ENCODE data around the gene FBLN1.

Gene FBLN1

DNA sequence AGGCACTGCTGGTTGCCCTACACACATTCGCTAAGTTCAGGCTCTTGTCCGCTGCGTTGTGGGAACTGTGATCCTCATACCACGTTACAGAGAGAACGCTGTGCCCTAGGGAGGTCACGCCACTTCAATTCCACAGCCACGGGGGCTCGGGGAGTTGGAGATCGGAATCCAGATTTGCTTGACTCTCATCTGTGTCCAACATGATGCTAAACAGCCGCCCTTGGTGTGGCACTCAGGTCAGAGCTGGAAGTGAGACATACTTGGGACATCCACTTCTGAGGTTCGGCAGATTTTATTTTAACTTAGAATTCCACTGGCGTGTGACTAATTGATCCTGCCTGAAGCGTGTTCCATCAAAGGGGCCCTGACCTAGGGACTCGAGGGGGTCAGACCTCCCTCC, 47.5 kb upstream of the FBLN1 start:
- H3K9ac ChIP-seq (ENCODE audit: low read length) = no peak overlapping the region
- no peak overlapping the region for H4K91ac ChIP-seq (ENCODE audit: low read length)
- no peak overlapping the region for H2BK120ac ChIP-seq (ENCODE audit: low read depth, low read length)
- DNase-seq = no peak
- H2AFZ ChIP-seq (ENCODE audit: low read depth, low read length) = no peak overlapping the region
- no peaks in the 10 kb centered on the region for H3K9me3 ChIP-seq (ENCODE audit: control insufficient read depth, low read length)
- no peaks in the 10 kb centered on the region for H3K36me3 ChIP-seq (ENCODE audit: control insufficient read depth in 1 of 2, insufficient read depth in 2 of 2, low read depth in 1 of 2, low read length in 2 of 2)
- no peak overlapping the region for H3K27ac ChIP-seq (ENCODE audit: low read length, poor library complexity, severe bottlenecking)
- no peak overlapping the region for H2BK12ac ChIP-seq (ENCODE audit: low read length in 2 of 2)
- H3K4ac ChIP-seq (ENCODE audit: low read depth in 1 of 2, low read length in 2 of 2) = no peak overlapping the region
- H3K18ac ChIP-seq (ENCODE audit: low read depth in 1 of 2, low read length in 2 of 2) = no peak overlapping the region
- 48% methylated on average over 14 of the region's 14 CpGs for WGBS
- no peak overlapping the region for H2BK5ac ChIP-seq (ENCODE audit: low read depth, low read length, poor library complexity, severe bottlenecking)
- no peak overlapping the region for H3K23ac ChIP-seq (ENCODE audit: low read length in 2 of 2)
- H3K14ac ChIP-seq (ENCODE audit: low read length in 2 of 2) = no peak overlapping the region
- no peaks in the 10 kb centered on the region for H3K79me1 ChIP-seq (replicated peaks; ENCODE audit: low read length, poor library complexity, severe bottlenecking)
- H2BK15ac ChIP-seq (ENCODE audit: low read depth, poor library complexity, severe bottlenecking) = no peak overlapping the region
- peak overlapping the region; percentile 7 for H4K8ac ChIP-seq (ENCODE audit: low read length)
- no peak overlapping the region for H2AK5ac ChIP-seq (ENCODE audit: low read length, severe bottlenecking)
- no peak overlapping the region for H3K4me3 ChIP-seq (ENCODE audit: insufficient read depth in 1 of 2, low read depth in 1 of 2, low read length in 2 of 2)
- peaks cover 10% of the 10 kb centered on the region for H3K4me1 ChIP-seq (ENCODE audit: control insufficient read depth, insufficient read depth, low read depth, low read length)
- H3K27me3 ChIP-seq (ENCODE audit: control insufficient read depth in 1 of 2, insufficient read depth in 1 of 2, low read length in 2 of 2) = no peaks in the 10 kb centered on the region
- H3K4me2 ChIP-seq (ENCODE audit: low read length, poor library complexity, severe bottlenecking) = no peak overlapping the region

- Histone ChIP-seq H2BK12ac (ENCODE audit: low read length in 2 of 2) (no peak overlapping the region), H3K4me2 (ENCODE audit: low read length, poor library complexity, severe bottlenecking) (no peak overlapping the region), H2BK5ac (ENCODE audit: low read depth, low read length, poor library complexity, severe bottlenecking) (no peak overlapping the region), H3K79me1 (replicated peaks; ENCODE audit: low read length, poor library complexity, severe bottlenecking) (no peaks in the 10 kb centered on the region), H2AK5ac (ENCODE audit: low read length, severe bottlenecking) (no peak overlapping the region), H2BK15ac (ENCODE audit: low read depth, poor library complexity, severe bottlenecking) (no peak overlapping the region), H3K36me3 (ENCODE audit: control insufficient read depth in 1 of 2, insufficient read depth in 2 of 2, low read depth in 1 of 2, low read length in 2 of 2) (no peaks in the 10 kb centered on the region), H2BK120ac (ENCODE audit: low read depth, low read length) (no peak overlapping the region), H3K4ac (ENCODE audit: low read depth in 1 of 2, low read length in 2 of 2) (no peak overlapping the region), H3K4me3 (ENCODE audit: insufficient read depth in 1 of 2, low read depth in 1 of 2, low read length in 2 of 2) (no peak overlapping the region), H3K27ac (ENCODE audit: low read length, poor library complexity, severe bottlenecking) (no peak overlapping the region), H4K8ac (ENCODE audit: low read length) (no peak overlapping the region), H3K23ac (ENCODE audit: low read length in 2 of 2) (no peak overlapping the region), H3K9me3 (ENCODE audit: control insufficient read depth, low read length) (no peaks in the 10 kb centered on the region), H3K4me1 (ENCODE audit: control insufficient read depth, insufficient read depth, low read depth, low read length) (peaks cover 11% of the 10 kb centered on the region), H2AFZ (ENCODE audit: low read depth, low read length) (no peak overlapping the region), H3K27me3 (ENCODE audit: control insufficient read depth in 1 of 2, insufficient read depth in 1 of 2, low read length in 2 of 2) (no peaks in the 10 kb centered on the region), H4K91ac (ENCODE audit: low read length) (no peak overlapping the region), H3K18ac (ENCODE audit: low read depth in 1 of 2, low read length in 2 of 2) (no peak overlapping the region), H3K14ac (ENCODE audit: low read length in 2 of 2) (no peak overlapping the region), H3K9ac (ENCODE audit: low read length) (no peak overlapping the region)
- 83% methylated on average over 2 of the region's 4 CpGs for WGBS
- no peak for DNase-seq
Measured at GRCh38 chr22:45455621-45456020, 47.1 kb upstream of the FBLN1 start.

- Histone ChIP-seq H3K14ac (ENCODE audit: low read length in 2 of 2) (no peak overlapping the region), H3K23ac (ENCODE audit: low read length in 2 of 2) (no peak overlapping the region), H4K8ac (ENCODE audit: low read length) (no peak overlapping the region), H2BK5ac (ENCODE audit: low read depth, low read length, poor library complexity, severe bottlenecking) (no peak overlapping the region), H3K79me1 (replicated peaks; ENCODE audit: low read length, poor library complexity, severe bottlenecking) (no peaks in the 10 kb centered on the region), H2BK120ac (ENCODE audit: low read depth, low read length) (no peak overlapping the region), H3K4ac (ENCODE audit: low read depth in 1 of 2, low read length in 2 of 2) (no peak overlapping the region), H3K9ac (ENCODE audit: low read length) (no peak overlapping the region), H3K9me3 (ENCODE audit: control insufficient read depth, low read length) (no peaks in the 10 kb centered on the region), H4K91ac (ENCODE audit: low read length) (no peak overlapping the region), H2BK12ac (ENCODE audit: low read length in 2 of 2) (no peak overlapping the region), H2BK15ac (ENCODE audit: low read depth, poor library complexity, severe bottlenecking) (no peak overlapping the region), H3K36me3 (ENCODE audit: control insufficient read depth in 1 of 2, insufficient read depth in 2 of 2, low read depth in 1 of 2, low read length in 2 of 2) (no peaks in the 10 kb centered on the region), H3K27ac (ENCODE audit: low read length, poor library complexity, severe bottlenecking) (no peak overlapping the region), H3K4me3 (ENCODE audit: insufficient read depth in 1 of 2, low read depth in 1 of 2, low read length in 2 of 2) (no peak overlapping the region), H3K4me1 (ENCODE audit: control insufficient read depth, insufficient read depth, low read depth, low read length) (peaks cover 10% of the 10 kb centered on the region), H3K27me3 (ENCODE audit: control insufficient read depth in 1 of 2, insufficient read depth in 1 of 2, low read length in 2 of 2) (no peaks in the 10 kb centered on the region), H3K18ac (ENCODE audit: low read depth in 1 of 2, low read length in 2 of 2) (no peak overlapping the region), H2AK5ac (ENCODE audit: low read length, severe bottlenecking) (no peak overlapping the region), H2AFZ (ENCODE audit: low read depth, low read length) (no peak overlapping the region), H3K4me2 (ENCODE audit: low read length, poor library complexity, severe bottlenecking) (no peak overlapping the region)
- no peak for DNase-seq
- WGBS = 91% methylated on average over 8 of the region's 8 CpGs
Measured at GRCh38 chr22:45456811-45457210, 45.9 kb upstream of the FBLN1 start.

- Histone ChIP-seq H2AK5ac (ENCODE audit: low read length, severe bottlenecking) (no peak overlapping the region), H3K14ac (ENCODE audit: low read length in 2 of 2) (no peak overlapping the region), H3K23ac (ENCODE audit: low read length in 2 of 2) (no peak overlapping the region), H2AFZ (ENCODE audit: low read depth, low read length) (no peak overlapping the region), H3K4ac (ENCODE audit: low read depth in 1 of 2, low read length in 2 of 2) (no peak overlapping the region), H3K9ac (ENCODE audit: low read length) (no peak overlapping the region), H2BK12ac (ENCODE audit: low read length in 2 of 2) (peak overlapping the region in 1 of 2 experiments; percentile 30), H3K4me2 (ENCODE audit: low read length, poor library complexity, severe bottlenecking) (no peak overlapping the region), H3K9me3 (ENCODE audit: control insufficient read depth, low read length) (no peaks in the 10 kb centered on the region), H2BK120ac (ENCODE audit: low read depth, low read length) (no peak overlapping the region), H2BK5ac (ENCODE audit: low read depth, low read length, poor library complexity, severe bottlenecking) (no peak overlapping the region), H4K8ac (ENCODE audit: low read length) (no peak overlapping the region), H4K91ac (ENCODE audit: low read length) (no peak overlapping the region), H3K27me3 (ENCODE audit: control insufficient read depth in 1 of 2, insufficient read depth in 1 of 2, low read length in 2 of 2) (no peaks in the 10 kb centered on the region), H2BK15ac (ENCODE audit: low read depth, poor library complexity, severe bottlenecking) (no peak overlapping the region), H3K27ac (ENCODE audit: low read length, poor library complexity, severe bottlenecking) (no peak overlapping the region), H3K4me3 (ENCODE audit: insufficient read depth in 1 of 2, low read depth in 1 of 2, low read length in 2 of 2) (no peak overlapping the region), H3K4me1 (ENCODE audit: control insufficient read depth, insufficient read depth, low read depth, low read length) (peaks cover 3% of the 10 kb centered on the region), H3K18ac (ENCODE audit: low read depth in 1 of 2, low read length in 2 of 2) (no peak overlapping the region), H3K79me1 (replicated peaks; ENCODE audit: low read length, poor library complexity, severe bottlenecking) (no peaks in the 10 kb centered on the region), H3K36me3 (ENCODE audit: control insufficient read depth in 1 of 2, insufficient read depth in 2 of 2, low read depth in 1 of 2, low read length in 2 of 2) (no peaks in the 10 kb centered on the region)
- DNase-seq = no peak
- WGBS = 97% methylated on average over 13 of the region's 13 CpGs
Measured at GRCh38 chr22:45458532-45458931, 44.2 kb upstream of the FBLN1 start.

Measured in mesenchymal stem cell (in vitro differentiated cells and primary cell).